K562 (cell line): ENCODE data around the gene PNKD.

Source experiments
- CTCF ChIP-seq, 3 experiments: IDR thresholded peaks in 2 of 3; conservative IDR thresholded peaks in 1 of 3; 2 replicates each; pipeline ENCODE4 v1.5.1; 2011 to 2012; ENCODE audit warnings: low read length in 3 of 3, mild to moderate bottlenecking in 3 of 3, control low read depth in 2 of 3, improper control_type of control experiment in 1 of 3, inconsistent platforms in 1 of 3, low read depth in 1 of 3, mixed read lengths in 1 of 3, moderate library complexity in 1 of 3; ENCODE audit not compliant: insufficient read depth in 2 of 3
- RAD21 ChIP-seq, 2 experiments: fragments of 250-450 bp in 1 of 2; fragments of 450-650 bp in 1 of 2; sonication (Bioruptor Pico) in 1 of 2; formaldehyde crosslinking in 1 of 2; IDR thresholded peaks in 1 of 2; conservative IDR thresholded peaks in 1 of 2; 2 replicates each; pipeline versions ENCODE4 v1.4.0 to v1.8.0; 2020 to 2022; ENCODE audit warnings: mild to moderate bottlenecking in 2 of 2, moderate library complexity in 1 of 2

GRCh38 chr2:218273908-218274249, 3.6 kb downstream of the PNKD start:
- no peak for TF ChIP-seq CTCF (IDR thresholded peaks at IDR 0.05 in 2 of 3, conservative IDR thresholded peaks at IDR 0.05 in 1 of 3; ENCODE audit: insufficient read depth in 2 of 3, low read depth in 1 of 3, low read length in 3 of 3)
- TF ChIP-seq RAD21 (CRISPR knock-in tag; conservative IDR thresholded peaks at IDR 0.05 in 1 of 2, IDR thresholded peaks at IDR 0.05 in 1 of 2), result no peak
